GM19438 (cell line): Measurements from ENCODE around the gene PEAK1.

Experiments
- ATAC-seq: cut with Tn5 transposase; IDR thresholded peaks from one replicate; pipeline ENCODE4 v1.9.1; 2021; ENCODE audit warnings: low read depth; ENCODE audit not compliant: unreplicated experiment

Gene PEAK1

GRCh38 chr15:77243716-77244401 lies 176.0 kb downstream of the PEAK1 start:
- ATAC-seq, result no peak

- ATAC-seq, result no peak
Measured at GRCh38 chr15:77243135-77243534, 176.8 kb downstream of the PEAK1 start.

GRCh38 chr15:77239882-77240608 lies 179.9 kb downstream of the PEAK1 start:
- no peak for ATAC-seq

- ATAC-seq, result no peak
Measured at GRCh38 chr15:77235566-77235965, 184.3 kb downstream of the PEAK1 start.

- ATAC-seq, result no peak
Measured at GRCh38 chr15:77228828-77229227, 191.1 kb downstream of the PEAK1 start.

GRCh38 chr15:77226652-77227051 lies 193.3 kb downstream of the PEAK1 start:
- ATAC-seq, result no peak

- ATAC-seq, result no peak
Measured at GRCh38 chr15:77225646-77226045, 194.3 kb downstream of the PEAK1 start.

- ATAC-seq, result no peak
Measured at GRCh38 chr15:77225088-77225487, 194.8 kb downstream of the PEAK1 start.

- no peak for ATAC-seq
Measured at GRCh38 chr15:77224352-77224751, 195.6 kb downstream of the PEAK1 start.

GRCh38 chr15:77221708-77222107 lies 198.2 kb downstream of the PEAK1 start:
- no peak for ATAC-seq

GRCh38 chr15:77221174-77221573 lies 198.7 kb downstream of the PEAK1 start:
- no peak for ATAC-seq

- ATAC-seq, result no peak
Measured at GRCh38 chr15:77219841-77220240, 200.1 kb downstream of the PEAK1 start.

GRCh38 chr15:77209221-77209620 lies 210.7 kb downstream of the PEAK1 start:
- no peak for ATAC-seq

- ATAC-seq, result no peak
Measured at GRCh38 chr15:77208241-77208640, 211.7 kb downstream of the PEAK1 start.

GRCh38 chr15:77201665-77202064 lies 218.2 kb downstream of the PEAK1 start:
- ATAC-seq, result no peak

- ATAC-seq, result no peak
Measured at GRCh38 chr15:77196381-77196780, 223.5 kb downstream of the PEAK1 start.

GRCh38 chr15:77195586-77195985 lies 224.3 kb downstream of the PEAK1 start:
- no peak for ATAC-seq

GRCh38 chr15:77192451-77192850 lies 227.5 kb downstream of the PEAK1 start:
- no peak for ATAC-seq

GRCh38 chr15:77191230-77191834 lies 228.6 kb downstream of the PEAK1 start:
- ATAC-seq, result no peak

- ATAC-seq, result no peak
Measured at GRCh38 chr15:77187751-77188464, 232.0 kb downstream of the PEAK1 start.

GRCh38 chr15:77186594-77187011 lies 233.3 kb downstream of the PEAK1 start:
- no peak for ATAC-seq
